CD4-positive, alpha-beta T cell treated with Interleukin-17A for 4 hours (primary cell): ENCODE data around the gene HSPA2.
"Not testable (repeated sequence)": the region's sequence is repeated elsewhere in the genome, so short reads cannot be mapped to it uniquely, and the experiment has no call there.

Experiments used
- DNase-seq: peaks from one replicate; pipeline ENCODE4 v3.0.0-alpha.2; 2020; ENCODE audit warnings: mixed read lengths

HSPA2 gene

GRCh38 chr14:64562436-64562835 lies 21.9 kb downstream of the HSPA2 start:
- DNase-seq, result no peak

- no peak for DNase-seq
Observed at GRCh38 chr14:64563696-64564095, 23.2 kb downstream of the HSPA2 start.

GRCh38 chr14:64566651-64567122 lies 26.1 kb downstream of the HSPA2 start:
- DNase-seq, result no peak

- DNase-seq, result no peak
Observed at GRCh38 chr14:64569138-64569631, 28.6 kb downstream of the HSPA2 start.

GRCh38 chr14:64569646-64570045 lies 29.1 kb downstream of the HSPA2 start:
- DNase-seq, result not testable (repeated sequence)

GRCh38 chr14:64572386-64573104 lies 32.0 kb downstream of the HSPA2 start:
- DNase-seq, result no peak

GRCh38 chr14:64573109-64573508 lies 32.6 kb downstream of the HSPA2 start:
- DNase-seq, result no peak

- DNase-seq, result no peak
Observed at GRCh38 chr14:64574371-64575107, 34.0 kb downstream of the HSPA2 start.

GRCh38 chr14:64577211-64577610 lies 36.7 kb downstream of the HSPA2 start:
- DNase-seq, result no peak

GRCh38 chr14:64580467-64580866 lies 39.9 kb downstream of the HSPA2 start:
- no peak for DNase-seq

- no peak for DNase-seq
Observed at GRCh38 chr14:64581363-64581762, 40.8 kb downstream of the HSPA2 start.

- DNase-seq, result no peak
Observed at GRCh38 chr14:64581817-64582216, 41.3 kb downstream of the HSPA2 start.

- no peak for DNase-seq
Observed at GRCh38 chr14:64584190-64584589, 43.6 kb downstream of the HSPA2 start.

GRCh38 chr14:64591809-64592208 lies 51.3 kb downstream of the HSPA2 start:
- no peak for DNase-seq
